Colonic mucosa (tissue), 4 donors: ENCODE data around the gene MMS19. TPM values are rescaled to one million over a fixed set of nuclear protein-coding genes. Genes with fewer than 3 reads are reported as not detected.

ENCODE experiments used
- DNase-seq: peaks from one replicate; pipeline ENCODE4 v3.0.0-alpha.2; 2020
- H3K27ac ChIP-seq: fragments of 200-600 bp; one replicate; pipeline ENCODE4 v1.8.0; 2021
- H3K27me3 ChIP-seq: fragments of 200-600 bp; one replicate; pipeline ENCODE4 v1.8.0; 2021
- H3K36me3 ChIP-seq: fragments of 200-600 bp; one replicate; pipeline ENCODE4 v1.8.0; 2021
- H3K4me1 ChIP-seq: fragments of 200-600 bp; one replicate; pipeline ENCODE4 v1.8.0; 2021; ENCODE audit warnings: mild to moderate bottlenecking
- H3K4me3 ChIP-seq: fragments of 200-600 bp; one replicate; pipeline ENCODE4 v1.8.0; 2021
- H3K9ac ChIP-seq, 2 donors: one replicate each; pipeline ENCODE4 v1.7.0; 2013; ENCODE audit warnings: control low read depth in 2 of 2, low read depth in 2 of 2, low read length in 2 of 2
- H3K9me3 ChIP-seq: fragments of 200-600 bp; one replicate; pipeline ENCODE4 v1.8.0; 2021
- intact Hi-C: fragments of 100-400 bp; cut with DNase I; formaldehyde crosslinking; loops from one replicate; pipeline ENCODE4 v1.14.1; 2022
- total RNA-seq, 2 donors: library from RNA; stranded (reverse); fragmentation: NEBNext Ultra II Directional in 1 of 2; extraction: Animal tissue kit (Norgen Biotek cat#: 25700) in 1 of 2; gene quantifications; one replicate each; pipeline ENCODE4 v1.2.1, GENCODE V29; 2021
- TF ChIP-seq, protein P1 (sequence below): fragments of 200-600 bp; IDR thresholded peaks from one replicate; pipeline ENCODE4 v1.8.0; 2022; ENCODE audit warnings: antibody characterized with exemption, mild to moderate bottlenecking
- donor health status: healthy.
- donor health status: DM: no; HTN: no; CAD: no.
- donor health status: DM: no; HTN: no; CAD: no.

Gene MMS19
- total RNA-seq, 2 donors from 2014 or later, result 43.7 to 62.2 TPM

DNA sequence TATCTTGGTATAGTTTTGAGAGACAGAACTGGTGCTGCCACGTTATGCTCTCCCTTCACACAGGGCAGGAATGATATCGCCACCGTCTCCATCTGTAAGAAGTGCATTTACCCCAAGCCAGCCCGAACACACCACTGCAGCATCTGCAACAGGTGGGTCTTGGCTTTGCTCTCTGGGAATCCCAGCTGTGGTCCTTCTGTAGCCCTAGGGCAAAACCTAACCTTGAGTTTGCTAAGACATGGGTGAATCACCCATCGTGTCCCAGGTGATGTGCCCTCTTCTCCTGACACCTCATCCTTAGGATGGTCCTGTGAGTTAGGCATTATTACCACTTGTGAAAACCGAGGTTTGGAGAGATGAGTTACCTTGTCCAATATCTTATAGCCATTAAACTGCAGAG, 45.9 kb downstream of the MMS19 start:
- H3K36me3 ChIP-seq, result peaks cover 5% of the 10 kb centered on the region
- TF ChIP-seq, protein P1, sequence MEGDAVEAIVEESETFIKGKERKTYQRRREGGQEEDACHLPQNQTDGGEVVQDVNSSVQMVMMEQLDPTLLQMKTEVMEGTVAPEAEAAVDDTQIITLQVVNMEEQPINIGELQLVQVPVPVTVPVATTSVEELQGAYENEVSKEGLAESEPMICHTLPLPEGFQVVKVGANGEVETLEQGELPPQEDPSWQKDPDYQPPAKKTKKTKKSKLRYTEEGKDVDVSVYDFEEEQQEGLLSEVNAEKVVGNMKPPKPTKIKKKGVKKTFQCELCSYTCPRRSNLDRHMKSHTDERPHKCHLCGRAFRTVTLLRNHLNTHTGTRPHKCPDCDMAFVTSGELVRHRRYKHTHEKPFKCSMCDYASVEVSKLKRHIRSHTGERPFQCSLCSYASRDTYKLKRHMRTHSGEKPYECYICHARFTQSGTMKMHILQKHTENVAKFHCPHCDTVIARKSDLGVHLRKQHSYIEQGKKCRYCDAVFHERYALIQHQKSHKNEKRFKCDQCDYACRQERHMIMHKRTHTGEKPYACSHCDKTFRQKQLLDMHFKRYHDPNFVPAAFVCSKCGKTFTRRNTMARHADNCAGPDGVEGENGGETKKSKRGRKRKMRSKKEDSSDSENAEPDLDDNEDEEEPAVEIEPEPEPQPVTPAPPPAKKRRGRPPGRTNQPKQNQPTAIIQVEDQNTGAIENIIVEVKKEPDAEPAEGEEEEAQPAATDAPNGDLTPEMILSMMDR, result no peak
- intact Hi-C loops, result no loop called here
- no peak overlapping the region for H3K9ac ChIP-seq
- no peaks in the 10 kb centered on the region for H3K27me3 ChIP-seq
- H3K27ac ChIP-seq, result no peak overlapping the region
- no peak for DNase-seq
- H3K4me3 ChIP-seq, result no peak overlapping the region
- H3K9me3 ChIP-seq, result no peaks in the 10 kb centered on the region
- H3K4me1 ChIP-seq, result no peaks in the 10 kb centered on the region

DNA sequence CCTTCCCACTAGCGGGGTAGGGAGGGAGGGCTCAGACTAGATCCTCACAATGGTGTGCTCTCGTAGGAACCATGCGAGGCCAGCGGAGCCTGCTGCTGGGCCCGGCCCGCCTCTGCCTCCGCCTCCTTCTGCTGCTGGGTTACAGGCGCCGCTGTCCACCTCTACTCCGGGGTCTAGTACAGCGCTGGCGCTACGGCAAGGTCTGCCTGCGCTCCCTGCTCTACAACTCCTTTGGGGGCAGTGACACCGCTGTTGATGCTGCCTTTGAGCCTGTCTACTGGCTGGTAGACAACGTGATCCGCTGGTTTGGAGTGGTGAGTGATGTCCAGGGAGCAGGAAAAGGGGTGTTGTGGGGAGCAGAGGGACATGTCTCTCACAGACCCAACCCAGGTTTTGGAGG, 46.6 kb downstream of the MMS19 start:
- Histone ChIP-seq H3K9ac (no peak overlapping the region), H3K4me1 (peaks cover 6% of the 10 kb centered on the region), H3K27ac (no peak overlapping the region), H3K36me3 (no peaks in the 10 kb centered on the region), H3K9me3 (no peaks in the 10 kb centered on the region), H3K27me3 (no peaks in the 10 kb centered on the region), H3K4me3 (no peak overlapping the region)
- no peak for DNase-seq
- intact Hi-C loops, result no loop called here
- TF ChIP-seq, protein P1, result no peak

DNA sequence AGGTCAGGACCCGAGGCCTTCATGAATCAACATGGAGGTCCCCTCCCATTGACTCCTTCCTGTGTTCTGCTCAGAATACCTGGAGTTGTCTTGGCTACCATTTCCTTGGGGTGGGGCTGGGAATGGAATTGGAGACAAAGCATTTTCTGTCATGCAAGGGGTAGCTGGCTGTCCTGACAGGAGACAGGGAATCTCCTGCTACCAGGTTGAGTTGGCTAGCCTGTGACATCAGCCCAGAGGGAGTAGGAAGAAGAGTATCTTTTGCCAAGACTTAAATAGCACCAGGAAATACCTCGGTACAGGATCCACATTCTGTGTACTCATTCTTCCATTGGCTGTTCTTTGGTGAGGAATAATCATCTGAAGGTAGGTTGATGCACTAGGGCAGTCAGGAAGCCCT, 47.4 kb downstream of the MMS19 start:
- intact Hi-C loops, result no loop called here
- TF ChIP-seq, protein P1, result no peak
- Histone ChIP-seq H3K27ac (no peak overlapping the region), H3K9me3 (no peaks in the 10 kb centered on the region), H3K27me3 (no peaks in the 10 kb centered on the region), H3K36me3 (no peaks in the 10 kb centered on the region), H3K4me1 (peaks cover 6% of the 10 kb centered on the region), H3K4me3 (no peak overlapping the region), H3K9ac (no peak overlapping the region)
- no peak for DNase-seq

DNA sequence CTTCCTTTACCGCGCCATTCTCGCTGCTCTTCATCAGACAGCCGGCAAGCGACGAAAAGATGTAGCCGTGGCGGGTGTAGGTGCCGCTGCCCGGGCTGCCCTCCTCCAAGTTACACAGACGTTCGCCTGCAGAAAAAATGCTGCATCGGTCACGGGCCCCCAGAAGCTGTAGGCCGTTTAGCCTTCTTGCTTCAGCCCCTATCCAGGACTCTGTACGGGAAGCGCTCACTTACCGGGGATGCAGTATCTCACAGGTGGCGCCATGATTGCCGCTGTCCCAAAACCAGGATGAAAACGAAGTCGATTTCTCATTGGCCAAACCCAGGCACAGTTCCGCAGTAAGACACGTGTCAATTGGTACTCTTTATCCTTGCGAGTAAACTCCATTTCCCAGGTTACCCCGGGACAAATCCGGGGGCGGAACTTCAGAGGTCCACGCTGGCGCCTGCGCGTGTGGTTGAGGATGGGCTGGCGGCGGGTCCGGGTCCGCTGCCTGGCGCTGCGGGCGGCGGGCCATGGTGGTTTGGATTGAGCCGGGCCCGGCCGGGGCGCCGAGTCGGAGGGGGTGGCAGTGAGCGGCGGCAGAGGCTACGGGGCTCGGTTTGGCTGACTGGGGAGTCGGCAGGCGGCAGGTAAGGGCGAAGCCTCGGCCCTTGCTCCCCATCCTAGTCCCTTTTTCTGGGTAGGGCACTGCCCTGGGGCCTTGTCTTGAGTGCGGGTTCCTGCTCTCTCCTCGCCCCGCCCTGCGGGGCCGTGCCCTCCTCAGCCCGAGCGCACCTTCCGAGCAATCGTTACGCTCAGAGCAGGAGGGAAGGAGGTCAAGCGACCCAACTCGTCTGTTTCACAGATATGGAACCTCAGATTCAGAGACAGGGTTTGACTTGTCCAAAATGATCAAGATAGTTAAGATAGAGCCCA, 52.2 kb downstream of the MMS19 start, which contains the start of the genes EXOSC1 and ZDHHC16:
Gene EXOSC1 (minus strand): TSS at position 285 of the 918 bp plus-strand sequence. CDS start 21 bp downstream, at position 264.
Gene ZDHHC16 (plus strand): TSS at position 454 of the 918 bp plus-strand sequence. CDS start 5,501 bp downstream, outside the sequence.
- Histone ChIP-seq H3K9me3 (no peaks in the 10 kb centered on the region), H3K9ac (peak within 1 kb of the TSS; percentile 58 to 79), H3K27me3 (no peaks in the 10 kb centered on the region), H3K27ac (peak within 1 kb of the TSS; percentile 49), H3K4me3 (peak within 1 kb of the TSS; percentile 87), H3K4me1 (peaks cover 12% of the 10 kb centered on the region), H3K36me3 (no peaks in the 10 kb centered on the region)
- TF ChIP-seq, protein P1, result no peak
- intact Hi-C loops, result no loop called here
- peak; percentile 96 for DNase-seq

DNA sequence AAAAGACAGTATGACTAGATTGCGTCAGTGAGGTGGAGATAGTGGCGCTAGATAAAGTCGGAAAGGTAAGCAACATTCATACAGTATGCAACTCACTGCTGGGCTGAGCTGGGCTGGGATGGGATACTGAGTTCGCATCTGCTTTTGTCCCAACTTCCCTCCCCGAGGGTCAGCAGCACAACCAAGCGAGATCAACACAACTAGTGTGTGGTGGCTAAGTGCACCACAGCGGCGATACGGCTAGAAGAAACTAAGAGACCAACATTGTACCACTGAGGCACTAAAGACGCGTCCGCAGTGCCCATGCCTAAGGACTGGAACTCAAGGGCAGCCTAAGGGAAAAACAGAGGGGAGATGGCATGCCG, 52.9 kb downstream of the MMS19 start:
- Histone ChIP-seq H3K27me3 (no peaks in the 10 kb centered on the region), H3K36me3 (no peaks in the 10 kb centered on the region), H3K4me1 (peaks cover 12% of the 10 kb centered on the region), H3K27ac (peak overlapping the region; percentile 24), H3K9ac (peak overlapping the region; percentile 48 to 79), H3K4me3 (peak overlapping the region; percentile 87), H3K9me3 (no peaks in the 10 kb centered on the region)
- intact Hi-C loops, result no loop called here
- TF ChIP-seq, protein P1, result no peak
- no peak for DNase-seq
